ENCODE measurements around the gene SLC5A10.

GRCh38 chr17:18977021-18977420 lies 25.1 kb downstream of the SLC5A10 start:
- TF ChIP-seq ZNF462 (CRISPR knock-in tag; IDR thresholded peaks at IDR 0.05) = no peak
- TF ChIP-seq CTCF (conservative IDR thresholded peaks at IDR 0.05; ENCODE audit: low read depth in 2 of 2) = no peak
- no peak for TF ChIP-seq POLR2AphosphoS5 (IDR thresholded peaks at IDR 0.05; ENCODE audit: low read depth)
- no peak for TF ChIP-seq EZH2 (IDR thresholded peaks at IDR 0.05; ENCODE audit: low read depth, unreplicated experiment)
- no peak for TF ChIP-seq REST (IDR thresholded peaks at IDR 0.05; ENCODE audit: unreplicated experiment)
- TF ChIP-seq EZH2phosphoT487 (IDR thresholded peaks at IDR 0.05; ENCODE audit: unreplicated experiment) = no peak

Data from GM23338 (cell line).